Suprapubic skin (tissue), 4 donors: ENCODE results near the gene DIRAS1. TPM values are rescaled to one million over a fixed set of nuclear protein-coding genes. Genes with fewer than 3 reads are reported as not detected.

Source experiments
- DNase-seq, 2 donors: peaks; one replicate each; pipeline ENCODE4 v3.0.0-alpha.2; 2019; ENCODE audit warnings: low spot score in 2 of 2
- H3K27ac ChIP-seq: fragments of 200-600 bp; sonication (generic); one replicate; pipeline ENCODE4 v1.5.1; 2019
- H3K27me3 ChIP-seq: fragments of 200-600 bp; sonication (generic); one replicate; pipeline ENCODE4 v1.5.1; 2019
- H3K36me3 ChIP-seq: fragments of 200-600 bp; sonication (generic); one replicate; pipeline ENCODE4 v1.5.1; 2019
- H3K4me1 ChIP-seq: fragments of 200-600 bp; sonication (generic); one replicate; pipeline ENCODE4 v1.5.1; 2019
- H3K4me3 ChIP-seq: fragments of 200-600 bp; sonication (generic); one replicate; pipeline ENCODE4 v1.5.1; 2019; ENCODE audit warnings: mild to moderate bottlenecking
- H3K9me3 ChIP-seq: fragments of 200-600 bp; sonication (generic); one replicate; pipeline ENCODE4 v1.5.1; 2019
- EP300 ChIP-seq: sonication (generic); formaldehyde crosslinking; IDR thresholded peaks from one replicate; pipeline ENCODE4 v1.6.1; 2017; ENCODE audit warnings: antibody characterized with exemption
- POLR2A ChIP-seq, 2 donors: fragments of 450-650 bp; IDR thresholded peaks; one replicate each; pipeline ENCODE4 v1.6.1; 2017; ENCODE audit warnings: antibody characterized with exemption in 2 of 2, mild to moderate bottlenecking in 2 of 2, moderate library complexity in 2 of 2
- POLR2AphosphoS5 ChIP-seq, 3 donors: sonication (generic); formaldehyde crosslinking; IDR thresholded peaks; one replicate each; pipeline ENCODE4 v1.6.1; 2017; ENCODE audit warnings: antibody characterized with exemption in 3 of 3
- WGBS: methylation state at CpG from one replicate; pipeline ENCODE4 v1.1.5; 2018; 5-methylcytosine and 5-hydroxymethylcytosine counted together
- total RNA-seq, 4 donors: library from RNA; depleted of rRNA; stranded (reverse); fragments of >200 nt; gene quantifications; one replicate each; pipeline ENCODE4 v1.1.0, GENCODE V29; 2016
- TF ChIP-seq, protein P1 (sequence below), 2 donors: fragments of 200-600 bp in 1 of 2; fragments of 450-650 bp in 1 of 2; sonication (generic) in 1 of 2; IDR thresholded peaks; one replicate each; pipeline ENCODE4 v1.5.1; 2016 to 2019; ENCODE audit warnings: antibody characterized with exemption in 2 of 2, mild to moderate bottlenecking in 1 of 2, moderate library complexity in 1 of 2

The DIRAS1 gene
- total RNA-seq, 4 donors from 2014 or later = 0.68 to 4.5 (median 2.1) TPM

DNA sequence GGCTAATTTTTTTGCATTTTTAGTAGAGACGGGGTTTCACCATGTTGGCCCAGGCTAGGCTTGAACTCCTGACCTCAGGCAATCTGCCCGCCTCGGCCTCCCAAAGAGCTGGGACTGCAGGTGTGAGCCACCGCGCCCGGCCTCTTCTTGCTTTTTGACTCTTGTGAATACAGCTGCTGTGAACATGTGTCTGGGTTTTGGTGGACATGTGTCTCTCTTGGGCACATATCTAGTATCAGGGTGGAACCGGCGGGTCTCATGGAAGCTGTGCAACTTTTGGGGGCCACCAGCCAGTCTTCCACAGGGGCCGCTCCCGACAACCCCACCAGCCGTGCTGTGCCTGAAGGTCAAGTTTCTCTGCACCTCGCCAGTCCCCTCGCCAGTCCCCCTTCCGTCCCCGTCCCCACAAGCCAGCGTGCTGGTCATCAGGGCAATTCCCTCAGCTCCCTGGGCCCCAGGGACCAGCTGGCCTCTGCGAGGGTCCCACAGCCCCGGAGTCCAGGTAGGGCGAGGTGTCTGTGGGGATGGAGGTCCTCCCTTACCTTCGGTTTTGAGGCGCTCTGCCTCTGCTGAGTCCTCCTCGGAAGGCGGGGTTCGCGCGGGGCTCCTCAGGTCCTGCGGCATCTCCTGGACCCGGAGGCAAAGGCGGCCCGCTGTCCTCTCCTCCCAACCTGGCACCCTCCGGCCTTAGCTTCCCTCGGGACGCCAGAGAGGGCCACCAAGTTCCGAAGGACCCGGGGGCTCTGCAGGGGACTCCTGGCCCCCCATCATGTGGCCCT lies 45.6 kb upstream of the DIRAS1 start:
- H3K36me3 ChIP-seq = peaks cover 70% of the 10 kb centered on the region
- H3K27ac ChIP-seq = no peak overlapping the region
- TF ChIP-seq EP300 (no peak), POLR2A (IDR thresholded peaks at IDR 0.05) (no peak), POLR2AphosphoS5 (IDR thresholded peaks at IDR 0.05) (no peak)
- TF ChIP-seq, protein P1, sequence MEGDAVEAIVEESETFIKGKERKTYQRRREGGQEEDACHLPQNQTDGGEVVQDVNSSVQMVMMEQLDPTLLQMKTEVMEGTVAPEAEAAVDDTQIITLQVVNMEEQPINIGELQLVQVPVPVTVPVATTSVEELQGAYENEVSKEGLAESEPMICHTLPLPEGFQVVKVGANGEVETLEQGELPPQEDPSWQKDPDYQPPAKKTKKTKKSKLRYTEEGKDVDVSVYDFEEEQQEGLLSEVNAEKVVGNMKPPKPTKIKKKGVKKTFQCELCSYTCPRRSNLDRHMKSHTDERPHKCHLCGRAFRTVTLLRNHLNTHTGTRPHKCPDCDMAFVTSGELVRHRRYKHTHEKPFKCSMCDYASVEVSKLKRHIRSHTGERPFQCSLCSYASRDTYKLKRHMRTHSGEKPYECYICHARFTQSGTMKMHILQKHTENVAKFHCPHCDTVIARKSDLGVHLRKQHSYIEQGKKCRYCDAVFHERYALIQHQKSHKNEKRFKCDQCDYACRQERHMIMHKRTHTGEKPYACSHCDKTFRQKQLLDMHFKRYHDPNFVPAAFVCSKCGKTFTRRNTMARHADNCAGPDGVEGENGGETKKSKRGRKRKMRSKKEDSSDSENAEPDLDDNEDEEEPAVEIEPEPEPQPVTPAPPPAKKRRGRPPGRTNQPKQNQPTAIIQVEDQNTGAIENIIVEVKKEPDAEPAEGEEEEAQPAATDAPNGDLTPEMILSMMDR (IDR thresholded peaks at IDR 0.05) = no peak
- DNase-seq = no peak
- no peak overlapping the region for H3K4me3 ChIP-seq
- 92% methylated on average over 25 of the region's 35 CpGs for WGBS
- H3K9me3 ChIP-seq = no peaks in the 10 kb centered on the region
- H3K27me3 ChIP-seq = no peaks in the 10 kb centered on the region
- H3K4me1 ChIP-seq = peaks cover 8% of the 10 kb centered on the region

- TF ChIP-seq, protein P1 (IDR thresholded peaks at IDR 0.05) = no peak
- no peak for TF ChIP-seq EP300
- no peak for TF ChIP-seq POLR2AphosphoS5 (IDR thresholded peaks at IDR 0.05)
- WGBS = 88% methylated on average over 9 of the region's 15 CpGs
- no peak overlapping the region for H3K4me3 ChIP-seq
- peaks cover 81% of the 10 kb centered on the region for H3K36me3 ChIP-seq
- DNase-seq = no peak
- H3K27ac ChIP-seq = no peak overlapping the region
- H3K4me1 ChIP-seq = peaks cover 5% of the 10 kb centered on the region
- H3K9me3 ChIP-seq = no peaks in the 10 kb centered on the region
- H3K27me3 ChIP-seq = no peaks in the 10 kb centered on the region
These were observed 44.2 kb upstream of the DIRAS1 start for GRCh38 chr19:2765376-2765775.

GRCh38 chr19:2764945-2765344 lies 43.8 kb upstream of the DIRAS1 start:
- Histone ChIP-seq H3K9me3 (no peaks in the 10 kb centered on the region), H3K4me1 (peaks cover under 1% of the 10 kb centered on the region), H3K36me3 (peaks cover 81% of the 10 kb centered on the region), H3K4me3 (no peak overlapping the region), H3K27me3 (no peaks in the 10 kb centered on the region), H3K27ac (no peak overlapping the region)
- WGBS = 92% methylated on average over 21 of the region's 21 CpGs
- TF ChIP-seq, protein P1 (IDR thresholded peaks at IDR 0.05) = no peak
- no peak for TF ChIP-seq POLR2A (IDR thresholded peaks at IDR 0.05)
- no peak for TF ChIP-seq POLR2AphosphoS5 (IDR thresholded peaks at IDR 0.05)
- no peak for TF ChIP-seq EP300
- no peak for DNase-seq

DNA sequence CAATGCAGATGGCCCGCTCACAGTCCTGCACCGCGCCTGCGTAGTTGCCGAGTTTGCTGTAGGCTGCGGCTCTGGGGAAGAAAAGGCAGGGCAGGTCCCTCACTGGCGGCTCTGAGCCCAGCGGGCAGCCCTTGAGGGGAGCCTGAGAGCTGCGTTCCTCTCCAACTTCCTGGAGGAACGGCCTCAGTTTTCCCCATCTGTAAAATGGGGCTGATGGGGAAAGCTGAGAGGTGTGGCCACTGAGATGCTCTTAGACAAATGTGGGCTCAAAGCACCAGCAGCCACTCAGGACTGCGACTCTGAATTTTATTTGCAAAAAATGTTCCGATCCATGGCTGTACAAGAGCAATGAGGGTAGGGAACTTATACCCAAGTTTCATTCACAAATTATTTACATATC lies 42.5 kb upstream of the DIRAS1 start:
- TF ChIP-seq POLR2AphosphoS5 (IDR thresholded peaks at IDR 0.05) (no peak), POLR2A (IDR thresholded peaks at IDR 0.05) (no peak), EP300 (no peak)
- TF ChIP-seq, protein P1 (IDR thresholded peaks at IDR 0.05) = no peak
- 90% methylated on average over 12 of the region's 12 CpGs for WGBS
- H3K4me1 ChIP-seq = no peaks in the 10 kb centered on the region
- H3K36me3 ChIP-seq = peaks cover 80% of the 10 kb centered on the region
- no peak overlapping the region for H3K27ac ChIP-seq
- DNase-seq = no peak
- H3K4me3 ChIP-seq = no peak overlapping the region
- no peaks in the 10 kb centered on the region for H3K9me3 ChIP-seq
- H3K27me3 ChIP-seq = no peaks in the 10 kb centered on the region

- Histone ChIP-seq H3K36me3 (peaks cover 82% of the 10 kb centered on the region), H3K27me3 (no peaks in the 10 kb centered on the region), H3K4me3 (no peak overlapping the region), H3K27ac (no peak overlapping the region), H3K9me3 (no peaks in the 10 kb centered on the region), H3K4me1 (no peaks in the 10 kb centered on the region)
- 96% methylated on average over 5 of the region's 23 CpGs for WGBS
- TF ChIP-seq POLR2AphosphoS5 (IDR thresholded peaks at IDR 0.05) (no peak), EP300 (no peak), POLR2A (IDR thresholded peaks at IDR 0.05) (no peak)
- TF ChIP-seq, protein P1 (IDR thresholded peaks at IDR 0.05) = no peak
- DNase-seq = no peak
These were observed 41.8 kb upstream of the DIRAS1 start for GRCh38 chr19:2762783-2763496.
